GM12878 (cell line): ENCODE data around the gene CRYBB1. TPM values are rescaled to one million over a fixed set of nuclear protein-coding genes. Genes with fewer than 3 reads are reported as not detected.

Experiments used
- ATAC-seq: fragments of 200-7000 bp; cut with Tn5 transposase; 3 replicates; pipeline ENCODE4 v1.9.1; 2020; ENCODE audit warnings: mild to moderate bottlenecking, moderate library complexity
- BruUV-seq: library from RNA; stranded (reverse); fragments of 400-500 nt; replicated peaks from 2 replicates; lab custom pipeline; 2021; lab: Mats Ljungman, UMichigan
- CTCF ChIA-PET: fragments of 300-600 bp; sonication (Branson Sonifier 250); formaldehyde crosslinking; extraction: SDS; loops from one replicate; lab custom pipeline; 2021; ENCODE audit warnings: inconsistent platforms; lab: Yijun Ruan, JAX
- POLR2A ChIA-PET: fragments of 350-600 bp; formaldehyde crosslinking; extraction: SDS; loops from one replicate; lab custom pipeline; 2021; ENCODE audit warnings: inconsistent platforms; lab: Charles Lee
- RAD21 ChIA-PET: fragments of 300-600 bp; sonication (Branson Sonifier 250); formaldehyde crosslinking; loops from one replicate; lab custom pipeline; 2023; ENCODE audit warnings: antibody characterized with exemption; ENCODE audit not compliant: unreplicated experiment; lab: Charles Lee
- SMC1A ChIA-PET: fragments of 300-600 bp; sonication (Branson Sonifier 250); formaldehyde crosslinking; loops from one replicate; lab custom pipeline; 2023; ENCODE audit not compliant: unreplicated experiment, uncharacterized antibody; lab: Charles Lee
- DNase-seq: peaks from one replicate; pipeline ENCODE4 v3.0.0-alpha.2; 2011; ENCODE audit warnings: low read depth, low spot score
- FAIRE-seq: peaks from 3 replicates; lab custom pipeline; 2011; peaks lifted over from hg19 to GRCh38; lab: Jason Lieb, UNC
- H2AFZ ChIP-seq: 2 replicates; pipeline ENCODE4 v1.6.0; 2011; ENCODE audit warnings: low read depth, low read length, control low read depth; ENCODE audit not compliant: control insufficient read depth
- H3K27ac ChIP-seq: 2 replicates; pipeline ENCODE4 v1.5.1; 2011; ENCODE audit warnings: control low read depth; ENCODE audit not compliant: control insufficient read depth, insufficient read depth
- H3K27me3 ChIP-seq, 2 experiments: replicated peaks in 1 of 2; 2 replicates each; pipeline versions ENCODE4 v1.6.0 to v1.6.1; 2011; ENCODE audit warnings: low read length in 1 of 2; ENCODE audit not compliant: control insufficient read depth in 2 of 2, insufficient read depth in 2 of 2
- H3K36me3 ChIP-seq, 2 experiments: 2 replicates each; pipeline ENCODE4 v1.5.1; 2011; ENCODE audit warnings: low read length in 1 of 2; ENCODE audit not compliant: control insufficient read depth in 2 of 2, insufficient read depth in 2 of 2
- H3K4me1 ChIP-seq: 2 replicates; pipeline ENCODE4 v1.6.1; 2011; ENCODE audit warnings: mild to moderate bottlenecking, low read length, moderate library complexity, mixed read lengths; ENCODE audit not compliant: control insufficient read depth, insufficient read depth
- H3K4me2 ChIP-seq: 2 replicates; pipeline ENCODE4 v1.6.0; 2011; ENCODE audit warnings: control low read depth; ENCODE audit not compliant: control insufficient read depth, insufficient read depth
- H3K4me3 ChIP-seq: fragments of 200-600 bp; sonication (generic); 2 replicates; pipeline ENCODE4 v1.5.1; 2016
- H3K79me2 ChIP-seq: 2 replicates; pipeline ENCODE4 v1.6.0; 2011; ENCODE audit warnings: low read length; ENCODE audit not compliant: control insufficient read depth, insufficient read depth
- H3K9ac ChIP-seq: 2 replicates; pipeline ENCODE4 v1.8.0; 2011; ENCODE audit warnings: low read length, control low read depth, mixed read lengths; ENCODE audit not compliant: control insufficient read depth, insufficient read depth
- H3K9me3 ChIP-seq: replicated peaks from 3 replicates; pipeline ENCODE4 v1.5.1; 2011; ENCODE audit warnings: mild to moderate bottlenecking, low read length; ENCODE audit not compliant: control insufficient read depth, insufficient read depth
- H4K20me1 ChIP-seq: 2 replicates; pipeline ENCODE4 v1.6.0; 2011; ENCODE audit not compliant: control insufficient read depth, insufficient read depth
- BHLHE40 ChIP-seq, 2 experiments: fragments of 450-650 bp in 1 of 2; IDR thresholded peaks; 2 replicates each; pipeline ENCODE4 v1.6.1; 2011 to 2017; ENCODE audit warnings: low read depth in 2 of 2, borderline replicate concordance in 1 of 2, improper control_type of control experiment in 1 of 2, low read length in 1 of 2, mild to moderate bottlenecking in 1 of 2
- BMI1 ChIP-seq: fragments of 450-650 bp; IDR thresholded peaks from 2 replicates; pipeline ENCODE4 v1.6.1; 2016; ENCODE audit warnings: mild to moderate bottlenecking, moderate library complexity, borderline replicate concordance
- CTCF ChIP-seq, 3 experiments: IDR thresholded peaks in 2 of 3; conservative IDR thresholded peaks in 1 of 3; 2 replicates each; pipeline ENCODE4 v1.5.1; 2011; ENCODE audit warnings: low read depth in 3 of 3, low read length in 3 of 3, mild to moderate bottlenecking in 3 of 3, control low read depth in 2 of 3, moderate library complexity in 2 of 3, inconsistent platforms in 1 of 3, mixed read lengths in 1 of 3; ENCODE audit not compliant: control insufficient read depth in 2 of 3, insufficient read depth in 1 of 3; ENCODE audit errors: extremely low read depth in 1 of 3
- EP300 ChIP-seq, 2 experiments: fragments of 150-350 bp in 1 of 2; IDR thresholded peaks; 2 replicates each; pipeline ENCODE4 v1.6.1; 2011 to 2012; ENCODE audit warnings: low read depth in 2 of 2, low read length in 2 of 2, borderline replicate concordance in 1 of 2, improper control_type of control experiment in 1 of 2, inconsistent platforms in 1 of 2; ENCODE audit not compliant: control insufficient read depth in 1 of 2
- HCFC1 ChIP-seq: fragments of 150-350 bp; IDR thresholded peaks from 2 replicates; pipeline ENCODE4 v1.6.1; 2014; ENCODE audit warnings: low read length
- IRF3 ChIP-seq: fragments of 450-650 bp; IDR thresholded peaks from 2 replicates; pipeline ENCODE4 v1.6.1; 2014; ENCODE audit warnings: mild to moderate bottlenecking
- IRF4 ChIP-seq: IDR thresholded peaks from 2 replicates; pipeline ENCODE4 v1.6.1; 2011; ENCODE audit warnings: low read depth, low read length
- IRF5 ChIP-seq: fragments of 450-650 bp; IDR thresholded peaks from 2 replicates; pipeline ENCODE4 v1.6.1; 2017; ENCODE audit warnings: borderline replicate concordance
- NR2C1 ChIP-seq: fragments of 450-650 bp; IDR thresholded peaks from 2 replicates; pipeline ENCODE4 v1.6.1; 2017; ENCODE audit warnings: antibody characterized with exemption, mild to moderate bottlenecking, moderate library complexity
- NR2C2 ChIP-seq: IDR thresholded peaks from 2 replicates; pipeline ENCODE4 v1.6.1; 2011; ENCODE audit warnings: borderline replicate concordance, low read depth; ENCODE audit not compliant: control insufficient read depth, insufficient read length
- NR2F1 ChIP-seq: fragments of 450-650 bp; conservative IDR thresholded peaks from 2 replicates; pipeline ENCODE4 v1.6.1; 2017; ENCODE audit warnings: mild to moderate bottlenecking
- PML ChIP-seq: IDR thresholded peaks from 2 replicates; pipeline ENCODE4 v1.6.1; 2012; ENCODE audit warnings: low read length, inconsistent platforms
- RBBP5 ChIP-seq: fragments of 200-600 bp; sonication (generic); conservative IDR thresholded peaks from 2 replicates; pipeline ENCODE4 v1.6.1; 2016
- RCOR1 ChIP-seq: conservative IDR thresholded peaks from 2 replicates; pipeline ENCODE4 v1.6.1; 2012; ENCODE audit warnings: low read depth, low read length, improper control_type of control experiment
- RFX5 ChIP-seq: IDR thresholded peaks from 2 replicates; pipeline ENCODE4 v1.6.1; 2011; ENCODE audit warnings: low read depth, low read length, improper control_type of control experiment
- WGBS: methylation state at CpG from one replicate; pipeline ENCODE4 v1.1.6; 2016; ENCODE audit warnings: low lambda C conversion rate; ENCODE audit not compliant: insufficient replicate concordance, insufficient coverage; ENCODE audit errors: missing lambda C conversion rate; 5-methylcytosine and 5-hydroxymethylcytosine counted together
- in situ Hi-C: fragments of 300-500 bp; cut with MboI; formaldehyde crosslinking; loops from 9 replicates; pipeline ENCODE4 v1.14.3; 2018; ENCODE audit warnings: mixed read lengths
- intact Hi-C: fragments of 100-400 bp; cut with micrococcal nuclease; formaldehyde crosslinking; loops from one replicate; pipeline ENCODE4 v1.14.2; 2022; ENCODE audit not compliant: unreplicated experiment
- polyA plus RNA-seq, 11 experiments: library from polyadenylated mRNA; depleted of rRNA in 4 of 11; unstranded in 6 of 11; stranded (reverse) in 5 of 11; fragments of >200 nt; fragmentation: Nextera tagmentation in 4 of 11; fragmentation: Illumina TruSeq in 1 of 11; extraction: Ambion mirVana in 4 of 11; extraction: Trizol in 1 of 11; gene quantifications; 1 replicate in 1 of 11; 2 replicates in 10 of 11; pipeline versions ENCODE4 v1.2.1 to v1.2.3, GENCODE V29; 2011 to 2016; ENCODE audit warnings: inconsistent platforms in 2 of 11, missing spikeins in 2 of 11, low read depth in 1 of 11
- total RNA-seq, 4 experiments: library from RNA; depleted of rRNA in 3 of 4; stranded (reverse); fragments of >200 nt in 3 of 4; fragmentation: Illumina TruSeq in 1 of 4; extraction: Trizol in 1 of 4; gene quantifications; 2 replicates each; pipeline versions ENCODE4 v1.2.1 to v1.2.3, GENCODE V29; 2013 to 2021

The CRYBB1 gene
- total and polyA plus RNA-seq, 10 of the 15 experiments (the other 5 are each of a cell fraction or from before 2014, with no cell fraction given), result 0.09 to 0.64 (median 0.23) TPM; not detected in 5

- TF ChIP-seq NR2C2, result no peak
These were observed 14.8 kb upstream of the CRYBB1 start (continued) for GRCh38 chr22:26632422-26633155.

GRCh38 chr22:26631282-26631681, 13.5 kb upstream of the CRYBB1 start:
- no peak for FAIRE-seq
- no peak overlapping the region for H2AFZ ChIP-seq
- RAD21 ChIA-PET, result no interaction called here
- no peak overlapping the region for H3K4me3 ChIP-seq
- no peaks in the 10 kb centered on the region for H3K4me1 ChIP-seq
- H4K20me1 ChIP-seq, result no peaks in the 10 kb centered on the region
- no peaks in the 10 kb centered on the region for H3K79me2 ChIP-seq
- BruUV-seq, result no TSS peak
- SMC1A ChIA-PET, result no interaction called here
- ATAC-seq, result no peak
- in situ Hi-C loops, result no loop called here
- no peaks in the 10 kb centered on the region for H3K36me3 ChIP-seq
- no peak overlapping the region for H3K27ac ChIP-seq
- H3K4me2 ChIP-seq, result no peak overlapping the region
- H3K9ac ChIP-seq, result no peak overlapping the region
- intact Hi-C loops, result no loop called here
- no peak for DNase-seq
- no peaks in the 10 kb centered on the region for H3K27me3 ChIP-seq
- CTCF ChIA-PET, result interaction anchor here (1.1 kb wide), 2 partner anchors 11 to 16 kb away, joined by 3 to 4 read pairs; no protein-coding TSS in a partner anchor
- peaks cover 1% of the 10 kb centered on the region; the same call in 1 of the 3 replicates for H3K9me3 ChIP-seq
- POLR2A ChIA-PET, result no interaction called here
- WGBS, result 68% methylated on average over 4 of the region's 4 CpGs
- TF ChIP-seq IRF3 (no peak), HCFC1 (no peak), RBBP5 (no peak), RFX5 (no peak), IRF4 (no peak), NR2F1 (no peak), PML (no peak), NR2C1 (no peak), BMI1 (no peak), RCOR1 (no peak), IRF5 (no peak), BHLHE40 (IDR thresholded peaks at IDR 0.05; ENCODE audit: borderline replicate concordance in 1 of 2, low read depth in 2 of 2, low read length in 1 of 2) (no peak), CTCF (IDR thresholded peaks at IDR 0.05 in 2 of 3, conservative IDR thresholded peaks at IDR 0.05 in 1 of 3; ENCODE audit: control insufficient read depth in 2 of 3, extremely low read depth in 1 of 3, insufficient read depth in 1 of 3, low read depth in 3 of 3, low read length in 3 of 3) (no peak), EP300 (IDR thresholded peaks at IDR 0.05; ENCODE audit: borderline replicate concordance in 1 of 2, control insufficient read depth in 1 of 2, low read depth in 2 of 2, low read length in 2 of 2) (no peak)
